Measurements from ENCODE around the gene ARID3A.
A peak's percentile ranks its signal among the peaks of the same experiment; 100 is the strongest.

The ARID3A gene

GRCh38 chr19:990119-990571 is 64.3 kb downstream of the ARID3A start:
- no peak for DNase-seq

- no peak for DNase-seq
These were observed 64.9 kb downstream of the ARID3A start for GRCh38 chr19:990746-991145.

- DNase-seq, result peak; percentile 31
These were observed 65.5 kb downstream of the ARID3A start for GRCh38 chr19:991174-991931.

GRCh38 chr19:991932-992669 is 66.3 kb downstream of the ARID3A start:
- DNase-seq, result no peak

- DNase-seq, result no peak
These were observed 66.8 kb downstream of the ARID3A start for GRCh38 chr19:992670-993055.

GRCh38 chr19:993361-993830 is 67.6 kb downstream of the ARID3A start:
- no peak for DNase-seq

GRCh38 chr19:993831-994393 is 68.1 kb downstream of the ARID3A start:
- no peak for DNase-seq

- no peak for DNase-seq
These were observed 68.7 kb downstream of the ARID3A start for GRCh38 chr19:994516-994915.

GRCh38 chr19:995051-995827 is 69.4 kb downstream of the ARID3A start:
- DNase-seq, result no peak

- peak; percentile 43 for DNase-seq
These were observed 70.4 kb downstream of the ARID3A start for GRCh38 chr19:996051-996838.

- DNase-seq, result no peak
These were observed 72.2 kb downstream of the ARID3A start for GRCh38 chr19:998064-998463.

- DNase-seq, result no peak
These were observed 73.5 kb downstream of the ARID3A start for GRCh38 chr19:999379-999719.

GRCh38 chr19:1000095-1000494 is 74.3 kb downstream of the ARID3A start, which contains the start of gene GRIN3B:
Gene GRIN3B (plus strand): TSS chr19:1000419. CDS start chr19:1000438, 19 bp downstream.
- peak; percentile 38 for DNase-seq

GRCh38 chr19:1000591-1001537 is 75.0 kb downstream of the ARID3A start:
- DNase-seq, result no peak

GRCh38 chr19:1001538-1002166 is 75.8 kb downstream of the ARID3A start:
- DNase-seq, result no peak

GRCh38 chr19:1002600-1002999 is 76.8 kb downstream of the ARID3A start:
- no peak for DNase-seq

- DNase-seq, result no peak
These were observed 77.4 kb downstream of the ARID3A start for GRCh38 chr19:1003283-1003682.

GRCh38 chr19:1004204-1004802 is 78.5 kb downstream of the ARID3A start:
- DNase-seq, result no peak

- no peak for DNase-seq
These were observed 79.2 kb downstream of the ARID3A start for GRCh38 chr19:1004803-1005664.

All from fibroblast of upper back skin (primary cell).